SK-N-SH (cell line): ENCODE data around the gene AFM. TPM values are rescaled to one million over a fixed set of nuclear protein-coding genes. Genes with fewer than 3 reads are reported as not detected.

Experiments
- CTCF ChIA-PET: fragments of 300-600, 350-600 bp; formaldehyde crosslinking; extraction: SDS; loops from one replicate; lab custom pipeline; 2021; lab: Yijun Ruan, JAX
- POLR2A ChIA-PET: fragments of 350-600 bp; sonication (Branson Sonifier 250); formaldehyde crosslinking; extraction: SDS; loops from one replicate; lab custom pipeline; 2020; ENCODE audit warnings: antibody characterized with exemption, inconsistent platforms; lab: Yijun Ruan, JAX
- DNase-seq: peaks from one replicate; pipeline ENCODE4 v3.0.0; 2012
- H2AFZ ChIP-seq: fragments of 200-600 bp; sonication (generic); 2 replicates; pipeline ENCODE4 v1.8.1; 2016; ENCODE audit warnings: antibody characterized with exemption, mild to moderate bottlenecking, low read depth
- H3F3A ChIP-seq: fragments of 200-600 bp; sonication (generic); replicated peaks from 2 replicates; pipeline ENCODE3; 2016; ENCODE audit warnings: antibody characterized with exemption, mild to moderate bottlenecking; ENCODE audit not compliant: insufficient read depth
- H3K27ac ChIP-seq, 2 experiments: fragments of 200-500 bp in 1 of 2; fragments of 200-600 bp in 1 of 2; sonication (Bioruptor generic) in 1 of 2; sonication (generic), shearing (Covaris generic) in 1 of 2; 2 replicates each; pipeline versions ENCODE4 v1.5.1 to v1.6.1; 2014 to 2016; ENCODE audit warnings: low read depth in 2 of 2, inconsistent platforms in 1 of 2, low read length in 1 of 2, mild to moderate bottlenecking in 1 of 2, mixed read lengths in 1 of 2
- H3K27me3 ChIP-seq: fragments of 200-600 bp; sonication (generic), shearing (Covaris generic); 2 replicates; pipeline ENCODE4 v1.6.1; 2016; ENCODE audit warnings: mixed run types; ENCODE audit not compliant: insufficient read depth
- H3K36me3 ChIP-seq, 2 experiments: fragments of 200-500 bp in 1 of 2; fragments of 200-600 bp in 1 of 2; sonication (Bioruptor generic) in 1 of 2; sonication (generic) in 1 of 2; replicated peaks in 1 of 2; 2 replicates each; pipeline versions ENCODE3 to v1.5.1; 2014 to 2016; ENCODE audit warnings: low read length in 1 of 2, mild to moderate bottlenecking in 1 of 2; ENCODE audit not compliant: insufficient read depth in 2 of 2, control insufficient read depth in 1 of 2
- H3K4me1 ChIP-seq, 2 experiments: fragments of 200-500 bp in 1 of 2; fragments of 200-600 bp in 1 of 2; sonication (Bioruptor generic) in 1 of 2; sonication (generic), shearing (Covaris generic) in 1 of 2; 2 replicates each; pipeline versions ENCODE4 v1.5.1 to v1.6.1; 2014 to 2016; ENCODE audit warnings: low read depth in 1 of 2, low read length in 1 of 2, mixed run types in 1 of 2; ENCODE audit not compliant: insufficient read depth in 2 of 2, control insufficient read depth in 1 of 2
- H3K4me2 ChIP-seq: fragments of 200-600 bp; sonication (generic), shearing (Covaris generic); 2 replicates; pipeline ENCODE4 v1.6.1; 2017; ENCODE audit warnings: mixed run types
- H3K4me3 ChIP-seq, 2 experiments: fragments of 200-500 bp in 1 of 2; fragments of 200-600 bp in 1 of 2; sonication (Bioruptor generic) in 1 of 2; sonication (generic), shearing (Covaris generic) in 1 of 2; 2 replicates each; pipeline versions ENCODE4 v1.5.1 to v1.8.1; 2014 to 2016; ENCODE audit warnings: low read depth in 2 of 2, inconsistent platforms in 1 of 2, low read length in 1 of 2, mild to moderate bottlenecking in 1 of 2, mixed read lengths in 1 of 2, moderate library complexity in 1 of 2
- H3K79me2 ChIP-seq: fragments of 200-600 bp; sonication (generic); 2 replicates; pipeline ENCODE4 v1.8.1; 2017; ENCODE audit warnings: mild to moderate bottlenecking; ENCODE audit not compliant: insufficient read depth
- H3K9ac ChIP-seq: fragments of 200-600 bp; sonication (generic); 2 replicates; pipeline ENCODE4 v1.6.1; 2017; ENCODE audit warnings: mixed run types
- H3K9me2 ChIP-seq: fragments of 200-600 bp; sonication (generic); 2 replicates; pipeline ENCODE4 v1.6.1; 2017; ENCODE audit warnings: mixed run types
- H3K9me3 ChIP-seq: fragments of 200-600 bp; sonication (generic); 2 replicates; pipeline ENCODE4 v1.6.1; 2017; ENCODE audit warnings: mixed run types, mild to moderate bottlenecking, moderate library complexity
- H4K20me1 ChIP-seq: fragments of 200-600 bp; sonication (generic); 2 replicates; pipeline ENCODE4 v1.6.1; 2017; ENCODE audit warnings: mild to moderate bottlenecking, mixed run types; ENCODE audit not compliant: insufficient read depth
- CHD2 ChIP-seq: fragments of 150-350 bp; IDR thresholded peaks from 2 replicates; pipeline ENCODE4 v1.6.1; 2018; ENCODE audit warnings: low read length; ENCODE audit not compliant: partially characterized antibody
- ELF1 ChIP-seq: IDR thresholded peaks from 2 replicates; pipeline ENCODE4 v1.4.0; 2012
- EP300 ChIP-seq, 2 experiments: IDR thresholded peaks; 2 replicates each; pipeline versions ENCODE4 v1.4.0 to v1.6.1; 2012; ENCODE audit warnings: borderline replicate concordance in 1 of 2, low read depth in 1 of 2, low read length in 1 of 2
- EZH2phosphoT487 ChIP-seq: fragments of 200-600 bp; sonication (generic); IDR thresholded peaks from 2 replicates; pipeline ENCODE4 v1.6.1; 2017; ENCODE audit warnings: low read depth, mixed run types, mild to moderate bottlenecking, antibody characterized with exemption, moderate library complexity, borderline replicate concordance
- FOSL2 ChIP-seq: IDR thresholded peaks from 2 replicates; pipeline ENCODE4 v1.4.0; 2012; ENCODE audit warnings: low read depth, mild to moderate bottlenecking, moderate library complexity, borderline replicate concordance
- JUND ChIP-seq: IDR thresholded peaks from 2 replicates; pipeline ENCODE4 v1.4.0; 2012
- RCOR1 ChIP-seq: fragments of 150-350 bp; IDR thresholded peaks from 2 replicates; pipeline ENCODE4 v1.6.1; 2017; ENCODE audit warnings: antibody characterized with exemption, low read length
- RFX5 ChIP-seq: IDR thresholded peaks from 2 replicates; pipeline ENCODE4 v1.6.1; 2012; ENCODE audit warnings: mild to moderate bottlenecking, improper control_type of control experiment, low read length
- RXRA ChIP-seq: IDR thresholded peaks from 2 replicates; pipeline ENCODE4 v1.4.0; 2012; ENCODE audit warnings: low read depth, mild to moderate bottlenecking, borderline replicate concordance
- SIN3A ChIP-seq: IDR thresholded peaks from 2 replicates; pipeline ENCODE4 v1.6.1; 2012; ENCODE audit warnings: low read depth, mild to moderate bottlenecking, low read length, moderate library complexity, borderline replicate concordance
- TCF12 ChIP-seq: IDR thresholded peaks from 2 replicates; pipeline ENCODE4 v1.4.0; 2012
- TEAD4 ChIP-seq: IDR thresholded peaks from 2 replicates; pipeline ENCODE4 v1.4.0; 2012; ENCODE audit warnings: mild to moderate bottlenecking, borderline replicate concordance; ENCODE audit not compliant: insufficient read depth
- YY1 ChIP-seq: IDR thresholded peaks from 2 replicates; pipeline ENCODE4 v1.4.0; 2012; ENCODE audit warnings: low read depth, mild to moderate bottlenecking
- WGBS: methylation state at CpG from one replicate; pipeline ENCODE4 v1.1.6; 2017; ENCODE audit warnings: low lambda C conversion rate; 5-methylcytosine and 5-hydroxymethylcytosine counted together
- polyA plus RNA-seq, 3 experiments: library from polyadenylated mRNA; depleted of rRNA; stranded (reverse); fragments of >200 nt; gene quantifications; 2 replicates each; pipeline ENCODE4 v1.2.3, GENCODE V29; 2012
- TF ChIP-seq, protein P1 (sequence below): fragments of 150-350 bp; IDR thresholded peaks from 2 replicates; pipeline ENCODE4 v1.6.1; 2017; ENCODE audit warnings: antibody characterized with exemption, low read length, low read depth, borderline replicate concordance
- TF ChIP-seq, protein P2 (sequence below): fragments of 200-600 bp; sonication (generic); IDR thresholded peaks from 2 replicates; pipeline ENCODE4 v1.6.1; 2017; ENCODE audit warnings: antibody characterized with exemption, mild to moderate bottlenecking, moderate library complexity

AFM gene
- polyA plus RNA-seq, 1 of the 3 experiments (the other 2 are of a cell fraction), result not detected

DNA sequence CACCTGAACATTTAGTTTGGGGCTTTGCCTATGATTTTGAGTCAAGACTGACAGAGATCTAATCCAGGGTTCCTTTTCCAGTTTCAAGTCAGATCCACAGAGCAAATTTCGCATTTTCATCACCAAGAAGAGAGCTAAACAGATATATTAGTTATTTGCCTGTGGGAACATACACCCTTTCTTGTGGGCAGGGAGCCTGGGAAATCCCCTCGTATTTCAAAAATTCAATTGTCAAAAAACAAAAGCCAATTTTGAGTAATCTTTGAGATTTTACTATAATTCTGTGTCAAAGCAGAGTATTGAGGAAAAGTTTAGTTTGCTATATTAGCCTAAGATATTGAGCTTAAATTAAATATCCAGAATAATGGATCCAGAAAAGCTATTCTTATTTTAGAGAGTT lies 56.6 kb downstream of the AFM start:
- Histone ChIP-seq H3K36me3 (no peaks in the 10 kb centered on the region), H3K79me2 (no peaks in the 10 kb centered on the region), H3K27ac (no peak overlapping the region), H3F3A (no peaks in the 10 kb centered on the region), H3K4me2 (no peak overlapping the region), H3K4me3 (no peak overlapping the region), H3K9ac (no peak overlapping the region), H3K9me3 (no peaks in the 10 kb centered on the region), H4K20me1 (no peaks in the 10 kb centered on the region), H3K4me1 (no peaks in the 10 kb centered on the region), H2AFZ (no peak overlapping the region), H3K9me2 (no peaks in the 10 kb centered on the region), H3K27me3 (peaks cover 15% of the 10 kb centered on the region)
- no peak for TF ChIP-seq RCOR1
- TF ChIP-seq CHD2, result no peak
- TF ChIP-seq ELF1, result no peak
- TF ChIP-seq RFX5, result no peak
- no peak for TF ChIP-seq TCF12
- TF ChIP-seq TEAD4, result no peak
- WGBS, result 9% methylated on average over 2 of the region's 2 CpGs
- ChIA-PET POLR2A (no interaction called here), CTCF (interaction anchor here (1.2 kb wide), 1 partner anchor 36 kb away, joined by 3 read pairs; no protein-coding TSS in a partner anchor)
- DNase-seq, result no peak

DNA sequence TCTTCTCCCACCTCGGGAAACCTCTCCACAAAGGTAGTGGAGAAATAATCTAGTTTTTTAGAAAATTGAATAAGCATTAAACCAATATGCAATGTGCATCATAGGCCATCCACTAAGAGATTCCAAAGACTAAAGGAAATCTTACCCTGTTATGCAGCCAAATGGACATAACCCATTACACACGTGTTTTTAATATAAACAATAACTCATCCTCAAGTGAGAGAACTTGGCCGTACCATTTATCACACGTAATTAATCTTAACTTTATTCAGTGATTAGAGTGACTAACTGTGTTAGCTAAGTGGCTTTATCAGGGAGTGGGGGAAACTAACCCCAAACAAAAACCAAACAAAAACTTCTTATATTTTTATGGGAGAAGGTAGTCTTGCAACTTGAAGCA lies 57.8 kb downstream of the AFM start:
- Histone ChIP-seq H3F3A (no peaks in the 10 kb centered on the region), H3K4me2 (no peak overlapping the region), H3K4me1 (no peaks in the 10 kb centered on the region), H2AFZ (no peak overlapping the region), H3K27ac (no peak overlapping the region), H3K79me2 (no peaks in the 10 kb centered on the region), H3K9ac (no peak overlapping the region), H3K9me2 (no peaks in the 10 kb centered on the region), H4K20me1 (no peaks in the 10 kb centered on the region), H3K9me3 (no peaks in the 10 kb centered on the region), H3K36me3 (no peaks in the 10 kb centered on the region), H3K4me3 (no peak overlapping the region), H3K27me3 (peaks cover 15% of the 10 kb centered on the region)
- ChIA-PET CTCF (no interaction called here), POLR2A (no interaction called here)
- 8% methylated on average over 4 of the region's 4 CpGs for WGBS
- TF ChIP-seq EZH2phosphoT487, result no peak
- TF ChIP-seq TEAD4, result no peak
- TF ChIP-seq RXRA, result no peak
- DNase-seq, result no peak

DNA sequence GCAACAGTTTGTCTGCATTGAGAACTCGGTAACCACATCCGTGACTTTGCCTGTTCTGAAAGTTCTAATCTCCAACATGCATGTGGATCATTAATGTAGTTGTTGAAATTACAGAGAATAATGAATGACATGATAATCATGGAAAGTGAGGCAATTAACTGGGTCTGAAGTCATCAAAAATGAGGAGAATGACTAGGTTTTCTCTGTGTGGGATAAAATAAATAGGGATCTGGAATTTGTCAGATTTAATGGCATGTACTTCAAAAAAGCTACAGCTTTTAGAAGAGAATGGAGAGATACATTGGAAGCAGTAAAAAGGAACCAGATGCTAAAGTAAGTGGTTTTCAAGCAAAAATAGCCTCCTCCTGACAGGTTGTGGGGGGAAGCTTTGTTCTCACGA lies 59.3 kb downstream of the AFM start:
- CTCF ChIA-PET, result no interaction called here
- DNase-seq, result no peak
- 3% methylated on average over 3 of the region's 3 CpGs for WGBS
- Histone ChIP-seq H3K4me2 (no peak overlapping the region), H3K9me3 (no peaks in the 10 kb centered on the region)
- TF ChIP-seq FOSL2 (no peak), RCOR1 (no peak), RFX5 (no peak), YY1 (no peak), JUND (no peak), SIN3A (no peak), EP300 (IDR thresholded peaks at IDR 0.05; ENCODE audit: borderline replicate concordance in 1 of 2, low read depth in 1 of 2, low read length in 1 of 2) (no peak)
- TF ChIP-seq, protein P1, sequence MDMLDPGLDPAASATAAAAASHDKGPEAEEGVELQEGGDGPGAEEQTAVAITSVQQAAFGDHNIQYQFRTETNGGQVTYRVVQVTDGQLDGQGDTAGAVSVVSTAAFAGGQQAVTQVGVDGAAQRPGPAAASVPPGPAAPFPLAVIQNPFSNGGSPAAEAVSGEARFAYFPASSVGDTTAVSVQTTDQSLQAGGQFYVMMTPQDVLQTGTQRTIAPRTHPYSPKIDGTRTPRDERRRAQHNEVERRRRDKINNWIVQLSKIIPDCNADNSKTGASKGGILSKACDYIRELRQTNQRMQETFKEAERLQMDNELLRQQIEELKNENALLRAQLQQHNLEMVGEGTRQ, result no peak
- TF ChIP-seq, protein P2, sequence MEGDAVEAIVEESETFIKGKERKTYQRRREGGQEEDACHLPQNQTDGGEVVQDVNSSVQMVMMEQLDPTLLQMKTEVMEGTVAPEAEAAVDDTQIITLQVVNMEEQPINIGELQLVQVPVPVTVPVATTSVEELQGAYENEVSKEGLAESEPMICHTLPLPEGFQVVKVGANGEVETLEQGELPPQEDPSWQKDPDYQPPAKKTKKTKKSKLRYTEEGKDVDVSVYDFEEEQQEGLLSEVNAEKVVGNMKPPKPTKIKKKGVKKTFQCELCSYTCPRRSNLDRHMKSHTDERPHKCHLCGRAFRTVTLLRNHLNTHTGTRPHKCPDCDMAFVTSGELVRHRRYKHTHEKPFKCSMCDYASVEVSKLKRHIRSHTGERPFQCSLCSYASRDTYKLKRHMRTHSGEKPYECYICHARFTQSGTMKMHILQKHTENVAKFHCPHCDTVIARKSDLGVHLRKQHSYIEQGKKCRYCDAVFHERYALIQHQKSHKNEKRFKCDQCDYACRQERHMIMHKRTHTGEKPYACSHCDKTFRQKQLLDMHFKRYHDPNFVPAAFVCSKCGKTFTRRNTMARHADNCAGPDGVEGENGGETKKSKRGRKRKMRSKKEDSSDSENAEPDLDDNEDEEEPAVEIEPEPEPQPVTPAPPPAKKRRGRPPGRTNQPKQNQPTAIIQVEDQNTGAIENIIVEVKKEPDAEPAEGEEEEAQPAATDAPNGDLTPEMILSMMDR, result no peak
- TF ChIP-seq, all 33 proteins: peak for 0
- Histone ChIP-seq H3K4me3 (no peak overlapping the region), H3K4me1 (no peaks in the 10 kb centered on the region), H3F3A (no peaks in the 10 kb centered on the region), H3K27me3 (peaks cover 15% of the 10 kb centered on the region), H3K27ac (no peak overlapping the region), H3K79me2 (no peaks in the 10 kb centered on the region), H3K36me3 (no peaks in the 10 kb centered on the region), H3K9ac (no peak overlapping the region), H4K20me1 (no peaks in the 10 kb centered on the region), H2AFZ (no peak overlapping the region), H3K9me2 (no peaks in the 10 kb centered on the region)
- POLR2A ChIA-PET, result no interaction called here
